MM.1S (cell line): ENCODE results near the gene MELTF.
"Not testable (repeated sequence)": the region's sequence is repeated elsewhere in the genome, so short reads cannot be mapped to it uniquely, and the experiment has no call there.

ENCODE experiments used
- EZH2 ChIP-seq: fragments of 300-600 bp; sonication (generic); optimal IDR thresholded peaks from 2 replicates; pipeline ENCODE3; 2017; ENCODE audit warnings: low read depth, mild to moderate bottlenecking, antibody characterized with exemption, low read length, mixed read lengths
- EZH2phosphoT487 ChIP-seq: fragments of 300-600 bp; sonication (generic); IDR thresholded peaks from 2 replicates; pipeline ENCODE4 v1.6.1; 2018; ENCODE audit warnings: antibody characterized with exemption, low read length
- TF ChIP-seq, protein P1 (sequence below): fragments of 300-600 bp; sonication (generic); IDR thresholded peaks from 2 replicates; pipeline ENCODE4 v1.5.1; 2016; ENCODE audit warnings: antibody characterized with exemption, low read length, mixed read lengths

DNA sequence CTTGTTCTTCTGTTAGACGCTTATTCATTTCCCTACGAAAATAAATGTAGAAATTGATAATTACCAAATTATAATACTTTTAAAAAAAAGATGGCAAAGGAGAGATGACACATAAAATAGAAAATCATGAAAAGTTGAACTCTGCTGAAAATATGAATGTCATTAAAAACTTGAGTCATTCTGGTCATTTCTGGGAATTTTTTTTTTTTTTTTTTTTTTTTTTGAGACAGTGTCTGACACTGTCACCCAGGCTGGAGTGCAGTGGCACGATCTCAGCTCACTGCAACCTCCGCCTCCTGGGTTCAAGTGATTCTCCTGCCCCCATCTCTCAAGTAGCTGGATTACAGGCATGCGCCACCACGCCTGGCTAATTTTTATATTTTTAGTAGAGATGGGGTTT lies 22.0 kb upstream of the MELTF start:
- TF ChIP-seq, protein P1, sequence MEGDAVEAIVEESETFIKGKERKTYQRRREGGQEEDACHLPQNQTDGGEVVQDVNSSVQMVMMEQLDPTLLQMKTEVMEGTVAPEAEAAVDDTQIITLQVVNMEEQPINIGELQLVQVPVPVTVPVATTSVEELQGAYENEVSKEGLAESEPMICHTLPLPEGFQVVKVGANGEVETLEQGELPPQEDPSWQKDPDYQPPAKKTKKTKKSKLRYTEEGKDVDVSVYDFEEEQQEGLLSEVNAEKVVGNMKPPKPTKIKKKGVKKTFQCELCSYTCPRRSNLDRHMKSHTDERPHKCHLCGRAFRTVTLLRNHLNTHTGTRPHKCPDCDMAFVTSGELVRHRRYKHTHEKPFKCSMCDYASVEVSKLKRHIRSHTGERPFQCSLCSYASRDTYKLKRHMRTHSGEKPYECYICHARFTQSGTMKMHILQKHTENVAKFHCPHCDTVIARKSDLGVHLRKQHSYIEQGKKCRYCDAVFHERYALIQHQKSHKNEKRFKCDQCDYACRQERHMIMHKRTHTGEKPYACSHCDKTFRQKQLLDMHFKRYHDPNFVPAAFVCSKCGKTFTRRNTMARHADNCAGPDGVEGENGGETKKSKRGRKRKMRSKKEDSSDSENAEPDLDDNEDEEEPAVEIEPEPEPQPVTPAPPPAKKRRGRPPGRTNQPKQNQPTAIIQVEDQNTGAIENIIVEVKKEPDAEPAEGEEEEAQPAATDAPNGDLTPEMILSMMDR = not testable (repeated sequence)
- not testable (repeated sequence) for TF ChIP-seq EZH2, EZH2phosphoT487
